Activated naive CD4-positive, alpha-beta T cell treated with anti-CD3 and anti-CD28 coated beads, Interleukin-2, amount 10 ng/mL, durations not matched to agents 7 days and 5 days (primary cell): ENCODE results near the gene NEMP2.

ENCODE experiments used
- CTCF ChIA-PET: fragments of 350-600 bp; sonication (Branson Sonifier 250); formaldehyde crosslinking; loops from one replicate; lab custom pipeline; 2021; ENCODE audit warnings: antibody characterized with exemption; lab: Charles Lee
- DNase-seq: peaks from one replicate; pipeline ENCODE4 v3.0.0-alpha.2; 2020
- H3K27ac Mint-ChIP-seq: one replicate; pipeline ENCODE4 v1.8.0; 2021; ENCODE audit warnings: mild to moderate bottlenecking, moderate library complexity, mixed read lengths
- H3K27me3 Mint-ChIP-seq: one replicate; pipeline ENCODE4 v1.8.0; 2021; ENCODE audit warnings: mild to moderate bottlenecking, mixed read lengths
- H3K36me3 Mint-ChIP-seq: one replicate; pipeline ENCODE4 v1.8.0; 2021; ENCODE audit warnings: mixed read lengths
- H3K4me1 Mint-ChIP-seq: one replicate; pipeline ENCODE4 v1.8.0; 2021; ENCODE audit warnings: mixed read lengths
- H3K4me3 Mint-ChIP-seq: one replicate; pipeline ENCODE4 v1.8.0; 2021; ENCODE audit warnings: mild to moderate bottlenecking, moderate library complexity, mixed read lengths
- H3K9me3 Mint-ChIP-seq: one replicate; pipeline ENCODE4 v1.8.0; 2021; ENCODE audit warnings: mixed read lengths

Gene NEMP2

GRCh38 chr2:190458352-190459107 is 76.0 kb downstream of the NEMP2 start:
- Mint-ChIP-seq H3K9me3 (no peaks in the 10 kb centered on the region), H3K36me3 (peaks cover 36% of the 10 kb centered on the region), H3K27ac (no peak overlapping the region), H3K4me3 (no peak overlapping the region), H3K4me1 (no peaks in the 10 kb centered on the region), H3K27me3 (no peaks in the 10 kb centered on the region)
- DNase-seq = no peak
- CTCF ChIA-PET = interaction anchor here (0.9 kb wide), 1 partner anchor 12 kb away, joined by 3 read pairs; no protein-coding TSS in a partner anchor

- CTCF ChIA-PET = no interaction called here
- Mint-ChIP-seq H3K4me1 (no peaks in the 10 kb centered on the region), H3K36me3 (peaks cover 34% of the 10 kb centered on the region), H3K9me3 (no peaks in the 10 kb centered on the region), H3K4me3 (no peak overlapping the region), H3K27me3 (no peaks in the 10 kb centered on the region), H3K27ac (no peak overlapping the region)
- DNase-seq = no peak
These were observed 77.3 kb downstream of the NEMP2 start for GRCh38 chr2:190457256-190457655.

- H3K27me3 Mint-ChIP-seq = no peaks in the 10 kb centered on the region
- H3K27ac Mint-ChIP-seq = no peak overlapping the region
- DNase-seq = no peak
- no peaks in the 10 kb centered on the region for H3K9me3 Mint-ChIP-seq
- no peak overlapping the region for H3K4me3 Mint-ChIP-seq
- H3K4me1 Mint-ChIP-seq = no peaks in the 10 kb centered on the region
- CTCF ChIA-PET = no interaction called here
- peaks cover 32% of the 10 kb centered on the region for H3K36me3 Mint-ChIP-seq
These were observed 77.7 kb downstream of the NEMP2 start for GRCh38 chr2:190456833-190457232.

GRCh38 chr2:190455358-190456095 is 79.0 kb downstream of the NEMP2 start:
- no peaks in the 10 kb centered on the region for H3K4me1 Mint-ChIP-seq
- no peaks in the 10 kb centered on the region for H3K9me3 Mint-ChIP-seq
- no peak overlapping the region for H3K27ac Mint-ChIP-seq
- no peaks in the 10 kb centered on the region for H3K27me3 Mint-ChIP-seq
- no peak overlapping the region for H3K4me3 Mint-ChIP-seq
- DNase-seq = no peak
- CTCF ChIA-PET = no interaction called here
- peaks cover 35% of the 10 kb centered on the region for H3K36me3 Mint-ChIP-seq

GRCh38 chr2:190454795-190455194 is 79.7 kb downstream of the NEMP2 start:
- no peaks in the 10 kb centered on the region for H3K27me3 Mint-ChIP-seq
- no peak for DNase-seq
- H3K36me3 Mint-ChIP-seq = peaks cover 33% of the 10 kb centered on the region
- no peak overlapping the region for H3K27ac Mint-ChIP-seq
- no peaks in the 10 kb centered on the region for H3K4me1 Mint-ChIP-seq
- H3K9me3 Mint-ChIP-seq = no peaks in the 10 kb centered on the region
- CTCF ChIA-PET = no interaction called here
- H3K4me3 Mint-ChIP-seq = no peak overlapping the region
